Muscle of leg (tissue), 16 donors: Measurements from ENCODE around the gene ANXA11. TPM values are rescaled to one million over a fixed set of nuclear protein-coding genes. Genes with fewer than 3 reads are reported as not detected.
"Not testable (repeated sequence)": the region's sequence is repeated elsewhere in the genome, so short reads cannot be mapped to it uniquely, and the experiment has no call there.

Experiments used
- DNase-seq: peaks from one replicate; pipeline ENCODE4 v3.0.0; 2013
- H3K27ac ChIP-seq: one replicate; pipeline ENCODE4 v1.5.1; 2013; ENCODE audit warnings: mild to moderate bottlenecking, low read length, control low read depth
- H3K27me3 ChIP-seq: one replicate; pipeline ENCODE4 v1.6.1; 2013; ENCODE audit warnings: low read length; ENCODE audit not compliant: control insufficient read depth, insufficient read depth
- H3K36me3 ChIP-seq: one replicate; pipeline ENCODE4 v1.6.1; 2013; ENCODE audit warnings: low read length; ENCODE audit not compliant: control insufficient read depth, insufficient read depth
- H3K4me1 ChIP-seq: one replicate; pipeline ENCODE4 v1.6.1; 2013; ENCODE audit warnings: low read length; ENCODE audit not compliant: control insufficient read depth, insufficient read depth
- H3K4me3 ChIP-seq: one replicate; pipeline ENCODE4 v1.5.1; 2013; ENCODE audit warnings: low read length, control low read depth
- H3K9me3 ChIP-seq: replicated peaks from 2 replicates; pipeline ENCODE4 v1.6.1; 2013; ENCODE audit warnings: low read depth, low read length; ENCODE audit not compliant: control insufficient read depth
- WGBS: methylation state at CpG from one replicate; pipeline ENCODE4 v1.1.5; 2013; ENCODE audit warnings: missing lambda C conversion rate; ENCODE audit not compliant: insufficient coverage; 5-methylcytosine and 5-hydroxymethylcytosine counted together
- long read RNA-seq, 11 donors: transcript quantifications; one replicate each; lab custom pipeline, GENCODE V29; 2026
- polyA plus RNA-seq, 8 donors: library from polyadenylated mRNA; unstranded; fragments of 120-200 nt; gene quantifications; one replicate each; pipeline versions ENCODE4 v1.2.1 to v1.2.3, GENCODE V29; 2013; ENCODE audit warnings: inconsistent platforms in 1 of 8, low replicate concordance in 1 of 8; ENCODE audit not compliant: insufficient read length in 8 of 8, insufficient read depth in 1 of 8
- total RNA-seq: library from RNA; stranded (reverse); fragments of 120-200 nt; gene quantifications from one replicate; pipeline ENCODE4 v1.2.4, GENCODE V29; 2013

The ANXA11 gene
- total RNA-seq (78.8 TPM), polyA plus RNA-seq (100 to 1,000 TPM in 1 of 8 donors, 10 to 100 TPM in 7; 81.4 to 103 (median 92.9) TPM)
- long read RNA-seq, donor 1, full-length matches to known transcripts = 8 of 8 reads
- long read RNA-seq, donor 1, partial matches to known transcripts = 0 of 8 reads
- long read RNA-seq, donor 1, other reads (novel, unspliced or antisense) = 0 of 8 reads
- long read RNA-seq, donor 2, full-length matches to known transcripts = 3 of 3 reads
- long read RNA-seq, donor 2, partial matches to known transcripts = 0 of 3 reads
- long read RNA-seq, donor 2, other reads (novel, unspliced or antisense) = 0 of 3 reads
- long read RNA-seq, donor 3, full-length matches to known transcripts = 34 of 39 reads
- long read RNA-seq, donor 3, partial matches to known transcripts = 5 of 39 reads
- long read RNA-seq, donor 3, other reads (novel, unspliced or antisense) = 0 of 39 reads
- long read RNA-seq, donor 4, full-length matches to known transcripts = 10 of 21 reads
- long read RNA-seq, donor 4, partial matches to known transcripts = 11 of 21 reads
- long read RNA-seq, donor 4, other reads (novel, unspliced or antisense) = 0 of 21 reads
- long read RNA-seq, donor 5, full-length matches to known transcripts = 29 of 78 reads
- long read RNA-seq, donor 5, partial matches to known transcripts = 49 of 78 reads
- long read RNA-seq, donor 5, other reads (novel, unspliced or antisense) = 0 of 78 reads
- long read RNA-seq, donor 6, full-length matches to known transcripts = 21 of 26 reads
- long read RNA-seq, donor 6, partial matches to known transcripts = 5 of 26 reads
- long read RNA-seq, donor 6, other reads (novel, unspliced or antisense) = 0 of 26 reads
- long read RNA-seq, donor 7, full-length matches to known transcripts = 11 of 18 reads
- long read RNA-seq, donor 7, partial matches to known transcripts = 7 of 18 reads
- long read RNA-seq, donor 7, other reads (novel, unspliced or antisense) = 0 of 18 reads
- long read RNA-seq, donor 8, full-length matches to known transcripts = 8 of 15 reads
- long read RNA-seq, donor 8, partial matches to known transcripts = 7 of 15 reads
- long read RNA-seq, donor 8, other reads (novel, unspliced or antisense) = 0 of 15 reads
- long read RNA-seq, donor 9, full-length matches to known transcripts = 7 of 7 reads
- long read RNA-seq, donor 9, partial matches to known transcripts = 0 of 7 reads
- long read RNA-seq, donor 9, other reads (novel, unspliced or antisense) = 0 of 7 reads
- long read RNA-seq, donor 10, full-length matches to known transcripts = 11 of 29 reads
- long read RNA-seq, donor 10, partial matches to known transcripts = 18 of 29 reads
- long read RNA-seq, donor 10, other reads (novel, unspliced or antisense) = 0 of 29 reads
- long read RNA-seq, donor 11, full-length matches to known transcripts = 15 of 23 reads
- long read RNA-seq, donor 11, partial matches to known transcripts = 8 of 23 reads
- long read RNA-seq, donor 11, other reads (novel, unspliced or antisense) = 0 of 23 reads

GRCh38 chr10:80205477-80206276 lies at the start of gene ANXA11:
Gene ANXA11 (minus strand): TSS chr10:80205537. CDS start chr10:80172861, 32,676 bp downstream.
- peaks cover 62% of the 10 kb centered on the region for H3K4me1 ChIP-seq
- DNase-seq = peak; percentile 90
- no peaks in the 10 kb centered on the region for H3K27me3 ChIP-seq
- H3K9me3 ChIP-seq = no peaks in the 10 kb centered on the region
- peak within 1 kb of the TSS; percentile 94 for H3K27ac ChIP-seq
- H3K36me3 ChIP-seq = no peaks in the 10 kb centered on the region
- WGBS = 3% methylated on average over 27 of the region's 45 CpGs
- peak within 1 kb of the TSS; percentile 80 for H3K4me3 ChIP-seq

- H3K36me3 ChIP-seq, H3K27me3 ChIP-seq, H3K4me3 ChIP-seq, H3K4me1 ChIP-seq, H3K27ac ChIP-seq, H3K9me3 ChIP-seq, DNase-seq: not testable (repeated sequence)
- no CpG with 5 or more reads among the region's 2 CpGs for WGBS
Observed at GRCh38 chr10:80254726-80255125, 49.4 kb upstream of the ANXA11 start.

- not testable (repeated sequence) for DNase-seq, H3K9me3 ChIP-seq, H3K4me1 ChIP-seq, H3K27ac ChIP-seq, H3K4me3 ChIP-seq, H3K36me3 ChIP-seq, H3K27me3 ChIP-seq
- WGBS = 55% methylated on average over 1 of the region's 1 CpG
Observed at GRCh38 chr10:80253963-80254271, 48.6 kb upstream of the ANXA11 start.

GRCh38 chr10:80253266-80253962 lies 48.1 kb upstream of the ANXA11 start:
- no peaks in the 10 kb centered on the region for H3K36me3 ChIP-seq
- no peak overlapping the region for H3K4me3 ChIP-seq
- no peaks in the 10 kb centered on the region for H3K27me3 ChIP-seq
- 66% methylated on average over 3 of the region's 5 CpGs for WGBS
- H3K27ac ChIP-seq = no peak overlapping the region
- no peak for DNase-seq
- no peaks in the 10 kb centered on the region for H3K9me3 ChIP-seq
- H3K4me1 ChIP-seq = peaks cover 5% of the 10 kb centered on the region

GRCh38 chr10:80252296-80252887 lies 47.1 kb upstream of the ANXA11 start:
- no peaks in the 10 kb centered on the region for H3K9me3 ChIP-seq
- H3K4me3 ChIP-seq = no peak overlapping the region
- H3K36me3 ChIP-seq = no peaks in the 10 kb centered on the region
- no peaks in the 10 kb centered on the region for H3K27me3 ChIP-seq
- no peak overlapping the region for H3K27ac ChIP-seq
- 78% methylated on average over 12 of the region's 12 CpGs for WGBS
- DNase-seq = peak; percentile 30
- peaks cover 5% of the 10 kb centered on the region for H3K4me1 ChIP-seq

GRCh38 chr10:80251703-80252280 lies 46.5 kb upstream of the ANXA11 start:
- not testable (repeated sequence) for H3K9me3 ChIP-seq, H3K27ac ChIP-seq, H3K36me3 ChIP-seq, H3K27me3 ChIP-seq, H3K4me1 ChIP-seq, DNase-seq, H3K4me3 ChIP-seq
- no CpG with 5 or more reads among the region's 4 CpGs for WGBS

- not testable (repeated sequence) for H3K4me1 ChIP-seq, DNase-seq, H3K9me3 ChIP-seq, H3K36me3 ChIP-seq, H3K27me3 ChIP-seq, H3K27ac ChIP-seq, H3K4me3 ChIP-seq
- no CpG with 5 or more reads among the region's 1 CpG for WGBS
Observed at GRCh38 chr10:80250399-80250798, 45.1 kb upstream of the ANXA11 start.

GRCh38 chr10:80249906-80250305 lies 44.6 kb upstream of the ANXA11 start:
- not testable (repeated sequence) for H3K36me3 ChIP-seq, H3K27ac ChIP-seq, H3K4me1 ChIP-seq, H3K9me3 ChIP-seq, DNase-seq, H3K4me3 ChIP-seq, H3K27me3 ChIP-seq
- no CpG with 5 or more reads among the region's 4 CpGs for WGBS
